Stimulated activated CD4-positive, alpha-beta T cell treated with anti-CD3 and anti-CD28 coated beads, Interleukin-1b, Interleukin-23, amount 100 ng/mL, for 1 hour (primary cell): Measurements from ENCODE around the gene SPATA20.
A peak's percentile ranks its signal among the peaks of the same experiment; 100 is the strongest.

ENCODE experiments used
- DNase-seq, 2 donors: peaks; one replicate each; pipeline ENCODE4 v3.0.0-alpha.2; 2020; ENCODE audit warnings: low read depth in 2 of 2

Gene SPATA20

DNA sequence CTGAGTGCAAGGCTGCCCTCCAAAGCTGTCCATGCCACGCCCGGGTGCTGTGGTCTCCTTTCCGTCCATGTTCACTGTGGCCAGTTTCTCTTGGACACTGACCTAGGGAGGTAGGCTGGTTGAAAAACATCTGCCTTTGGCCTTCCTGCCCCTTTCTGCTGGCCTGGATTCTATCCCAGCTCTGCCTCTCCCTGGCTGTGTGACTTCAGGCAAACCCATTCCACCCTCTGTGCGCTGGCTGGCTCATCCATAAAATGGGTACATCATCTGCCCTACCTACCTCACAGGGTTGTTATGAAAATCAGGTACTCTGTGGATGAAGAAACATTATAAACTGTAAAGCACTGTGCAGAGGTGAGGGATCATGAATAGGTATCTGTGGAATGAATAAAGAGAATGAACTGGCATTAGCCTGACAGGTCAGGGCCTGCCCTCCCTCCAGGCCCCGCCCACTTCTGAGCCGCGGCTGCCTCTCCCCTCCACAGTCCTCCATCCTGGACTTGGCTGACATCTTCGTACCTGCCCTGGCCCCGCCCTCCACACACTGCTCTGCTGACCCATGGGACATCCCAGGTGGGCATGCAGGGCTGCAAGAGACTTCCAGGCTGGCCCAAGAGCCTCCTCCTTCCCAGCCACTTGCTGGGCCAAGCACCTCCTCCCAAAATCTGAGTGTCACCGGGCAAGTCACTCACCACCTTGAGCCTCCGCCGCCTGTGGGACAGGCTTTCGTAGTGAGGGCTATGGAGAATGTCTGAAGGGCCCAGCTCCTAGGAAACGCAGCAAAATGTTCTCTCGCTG, 7.0 kb upstream of the SPATA20 start:
- DNase-seq: no peak

DNA sequence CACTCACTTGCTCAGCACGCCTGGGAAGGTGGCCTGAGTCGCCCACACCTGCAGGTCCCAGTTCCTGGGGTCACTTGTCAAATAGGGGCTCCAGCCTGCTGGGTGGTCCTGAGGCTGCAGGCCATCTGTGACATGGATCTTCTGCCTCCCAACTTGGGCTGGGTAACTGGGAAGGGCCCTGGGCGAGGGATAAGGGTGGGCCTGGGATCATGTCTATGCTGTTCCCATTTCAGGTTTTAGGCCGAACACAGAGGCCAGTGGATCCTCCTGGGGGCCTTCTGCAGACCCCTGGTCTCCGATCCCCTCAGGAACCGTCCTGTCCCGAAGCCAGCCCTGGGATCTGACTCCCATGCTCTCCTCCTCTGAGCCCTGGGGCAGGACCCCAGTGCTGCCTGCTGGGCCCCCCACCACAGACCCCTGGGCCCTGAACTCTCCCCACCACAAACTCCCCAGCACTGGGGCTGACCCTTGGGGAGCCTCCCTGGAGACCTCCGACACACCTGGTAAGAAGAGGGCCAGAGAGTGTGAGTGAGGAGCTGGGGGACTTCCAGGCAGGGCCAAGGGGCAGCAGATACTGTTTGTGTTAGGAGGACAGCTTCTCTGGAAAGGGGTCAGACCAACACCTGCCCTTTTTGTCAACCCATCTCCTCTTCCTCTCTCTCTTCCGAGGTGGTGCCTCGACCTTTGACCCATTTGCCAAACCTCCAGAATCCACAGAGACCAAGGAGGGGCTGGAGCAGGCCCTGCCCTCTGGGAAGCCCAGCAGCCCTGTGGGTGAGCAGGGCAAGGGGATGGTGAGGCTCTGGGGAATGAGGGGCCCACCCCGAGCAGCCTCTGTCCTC, 6.2 kb upstream of the SPATA20 start:
- DNase-seq: no peak

DNA sequence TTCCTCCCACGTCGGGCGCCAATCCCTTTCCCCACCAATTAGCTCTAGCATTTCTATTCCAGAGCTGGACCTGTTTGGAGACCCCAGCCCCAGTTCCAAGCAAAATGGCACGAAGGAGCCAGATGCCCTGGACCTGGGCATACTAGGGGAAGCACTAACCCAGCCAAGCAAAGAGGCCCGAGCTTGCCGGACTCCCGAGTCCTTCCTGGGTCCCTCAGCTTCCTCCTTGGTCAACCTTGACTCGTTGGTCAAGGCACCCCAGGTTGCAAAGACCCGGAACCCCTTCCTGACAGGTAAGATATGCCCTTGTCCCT, 5.6 kb upstream of the SPATA20 start:
- no peak for DNase-seq

DNA sequence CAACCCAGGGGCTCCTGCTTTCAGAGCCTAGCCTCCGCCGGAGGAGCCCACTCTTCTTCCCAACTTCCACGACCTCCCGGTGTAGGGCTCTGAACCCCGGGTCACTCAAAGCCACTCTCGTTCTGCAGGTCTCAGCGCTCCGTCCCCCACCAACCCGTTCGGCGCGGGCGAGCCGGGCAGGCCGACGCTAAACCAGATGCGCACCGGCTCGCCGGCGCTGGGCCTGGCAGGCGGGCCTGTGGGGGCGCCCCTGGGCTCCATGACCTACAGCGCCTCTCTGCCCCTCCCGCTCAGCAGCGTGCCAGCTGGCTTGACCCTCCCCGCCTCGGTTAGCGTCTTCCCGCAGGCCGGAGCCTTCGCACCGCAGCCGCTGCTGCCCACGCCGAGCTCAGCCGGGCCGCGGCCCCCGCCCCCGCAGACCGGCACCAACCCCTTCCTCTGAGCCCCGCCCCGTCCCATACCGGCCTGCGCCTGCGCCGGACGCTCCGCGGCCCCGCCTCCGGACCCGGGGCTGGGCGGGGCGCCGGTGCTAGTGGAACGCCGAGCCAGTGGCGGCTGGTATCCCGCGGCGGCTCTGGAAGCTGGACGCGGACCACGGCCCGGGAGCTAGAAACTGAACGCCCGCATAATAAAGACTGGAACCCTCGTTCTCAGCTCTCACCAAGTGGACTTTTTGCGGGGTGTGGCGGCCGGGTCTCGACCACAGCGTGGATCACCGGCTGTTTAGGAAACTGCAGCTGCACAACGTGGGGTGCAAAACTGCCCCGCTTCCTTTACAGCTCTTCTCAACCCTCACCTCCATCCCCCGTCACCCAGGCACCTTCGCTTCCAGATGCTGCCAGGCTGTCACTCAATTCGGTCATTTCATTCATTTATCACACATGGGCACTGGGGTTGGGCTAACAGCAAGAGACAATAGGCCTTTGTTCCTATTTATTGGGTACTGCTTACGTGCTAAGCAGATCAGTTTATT, 5.0 kb upstream of the SPATA20 start:
- peak; percentile 53 to 76 for DNase-seq

DNA sequence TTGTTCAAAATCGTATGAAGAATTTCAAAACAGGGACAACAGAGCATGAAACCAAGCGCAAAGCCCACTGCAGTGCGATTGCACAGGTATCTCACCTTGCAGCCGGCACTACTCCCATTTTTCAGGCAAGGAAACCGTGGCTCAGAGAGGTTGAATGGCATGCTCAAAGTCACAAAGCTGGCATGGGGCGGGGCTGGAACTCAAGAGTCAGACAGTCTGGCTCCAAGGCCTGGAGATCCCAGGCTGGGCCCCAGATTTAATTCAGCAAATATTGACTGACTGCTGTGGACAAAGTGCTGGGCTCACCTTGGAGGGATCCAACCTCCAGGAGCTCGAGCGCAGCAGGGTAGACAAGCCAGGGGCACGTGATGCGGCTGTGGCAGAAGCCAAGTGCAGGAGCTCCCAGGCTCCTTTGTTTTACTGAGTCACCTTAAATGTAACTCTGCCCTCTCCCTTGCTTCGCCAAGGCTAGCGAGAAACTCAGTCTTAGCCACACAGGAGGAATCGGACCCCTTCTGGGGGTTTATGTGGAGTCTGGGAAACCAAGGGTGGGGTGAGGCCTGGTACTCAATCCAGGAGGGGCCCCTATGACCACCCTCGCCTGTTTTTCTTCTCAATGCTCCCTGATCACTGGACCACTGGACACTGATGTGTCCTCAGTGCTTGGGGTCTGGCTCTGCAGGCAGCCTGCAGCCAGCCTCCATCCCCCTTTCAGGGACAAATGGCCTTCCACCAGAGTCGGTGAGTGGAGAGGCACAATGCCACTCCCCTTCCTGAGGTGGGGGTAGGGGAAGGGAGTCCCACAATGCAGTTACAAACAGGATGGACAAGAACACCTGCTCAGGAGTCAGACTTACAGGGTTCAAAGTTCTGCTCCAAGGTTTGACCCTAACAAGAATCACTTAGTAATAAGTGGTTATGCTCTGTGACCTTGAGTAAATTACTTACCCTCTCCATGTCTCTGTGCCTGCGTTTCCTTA, 3.9 kb upstream of the SPATA20 start:
- no peak for DNase-seq

DNA sequence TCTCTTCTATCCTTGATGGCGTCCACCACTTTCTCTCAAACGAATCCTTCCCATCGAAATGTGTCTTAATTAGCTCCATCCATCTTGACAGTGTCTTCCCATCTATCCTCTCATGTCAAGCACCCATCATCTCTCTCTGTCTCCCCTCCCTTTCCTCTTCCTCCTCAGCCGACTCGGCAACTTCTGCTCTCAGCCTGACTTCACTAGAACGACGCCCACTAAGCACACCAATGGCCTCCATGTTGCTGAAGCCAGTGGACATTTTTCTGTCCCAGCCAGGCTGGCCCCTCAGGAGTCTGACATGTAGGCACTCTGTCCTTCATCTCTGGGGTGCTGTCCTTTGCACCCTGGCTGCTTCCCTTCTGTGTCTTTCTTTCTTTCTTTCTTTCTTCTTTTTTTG, 2.5 kb upstream of the SPATA20 start:
- no peak for DNase-seq

DNA sequence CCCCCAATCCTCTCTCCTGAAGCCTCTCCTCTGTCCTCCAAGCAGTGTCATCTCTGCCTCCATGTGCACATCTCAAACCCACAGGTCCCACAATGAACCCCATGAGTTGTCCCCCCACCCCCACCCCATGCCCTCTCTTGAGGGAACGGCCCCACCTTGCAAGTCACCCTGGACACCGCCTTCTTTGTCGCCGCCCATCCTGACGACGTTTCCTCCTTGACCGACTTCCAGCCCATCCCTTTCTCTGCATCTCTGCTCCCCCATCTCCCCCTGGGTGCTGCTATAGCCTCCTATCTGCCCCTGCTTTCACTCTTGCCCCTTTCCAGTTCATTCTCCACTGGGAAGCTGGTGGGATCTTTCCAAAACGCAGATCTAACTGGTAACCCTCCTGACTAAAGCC, 1.7 kb upstream of the SPATA20 start:
- no peak for DNase-seq

DNA sequence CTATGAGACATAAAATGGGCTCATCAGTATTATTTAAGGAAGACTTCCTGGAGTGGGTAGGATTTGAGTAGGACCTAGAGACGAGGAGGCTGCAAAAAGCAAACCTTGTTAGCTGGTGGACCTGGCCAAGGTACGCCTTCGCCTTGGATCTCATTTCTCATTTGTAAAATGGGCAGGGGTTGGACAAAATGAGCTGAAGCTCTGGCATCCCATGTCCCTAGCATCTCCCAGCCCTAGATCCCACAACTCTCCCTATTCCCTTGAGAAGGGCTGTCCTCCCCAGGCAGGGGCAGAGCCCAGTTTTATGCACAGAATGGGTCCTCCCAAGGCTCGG, 306 bp upstream of the SPATA20 start:
- no peak for DNase-seq

DNA sequence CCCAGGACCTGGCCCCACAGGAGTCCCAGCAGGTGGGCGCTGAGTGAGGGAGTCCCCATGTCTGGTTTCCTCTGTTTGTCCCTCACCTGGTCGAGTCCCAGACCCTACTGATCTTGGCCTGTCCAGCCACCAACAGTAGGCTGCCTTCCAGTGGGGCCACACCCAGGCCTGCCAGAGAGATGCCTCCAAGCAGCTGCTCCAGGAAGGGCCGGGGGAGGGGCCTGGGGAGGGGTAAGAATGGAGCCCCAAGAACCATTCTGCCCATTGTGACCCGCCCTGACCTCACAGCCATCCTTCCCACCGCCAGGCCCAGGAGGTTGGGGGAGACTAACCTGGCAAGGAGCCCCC, 736 bp downstream of the SPATA20 start:
- no peak for DNase-seq

DNA sequence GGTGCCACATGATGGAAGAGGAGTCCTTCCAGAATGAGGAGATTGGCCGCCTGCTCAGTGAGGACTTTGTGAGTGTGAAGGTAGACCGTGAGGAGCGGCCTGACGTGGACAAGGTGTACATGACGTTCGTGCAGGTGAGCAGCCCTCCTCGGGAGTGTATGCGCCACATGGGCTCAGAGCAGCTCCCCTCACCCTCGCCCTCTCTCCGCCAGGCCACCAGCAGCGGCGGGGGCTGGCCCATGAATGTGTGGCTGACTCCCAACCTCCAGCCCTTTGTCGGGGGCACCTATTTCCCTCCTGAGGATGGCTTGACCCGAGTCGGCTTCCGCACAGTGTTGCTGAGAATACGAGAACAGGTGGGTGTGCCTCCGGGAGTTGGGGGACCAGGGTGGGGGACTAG, 1.9 kb downstream of the SPATA20 start:
- DNase-seq: no peak

DNA sequence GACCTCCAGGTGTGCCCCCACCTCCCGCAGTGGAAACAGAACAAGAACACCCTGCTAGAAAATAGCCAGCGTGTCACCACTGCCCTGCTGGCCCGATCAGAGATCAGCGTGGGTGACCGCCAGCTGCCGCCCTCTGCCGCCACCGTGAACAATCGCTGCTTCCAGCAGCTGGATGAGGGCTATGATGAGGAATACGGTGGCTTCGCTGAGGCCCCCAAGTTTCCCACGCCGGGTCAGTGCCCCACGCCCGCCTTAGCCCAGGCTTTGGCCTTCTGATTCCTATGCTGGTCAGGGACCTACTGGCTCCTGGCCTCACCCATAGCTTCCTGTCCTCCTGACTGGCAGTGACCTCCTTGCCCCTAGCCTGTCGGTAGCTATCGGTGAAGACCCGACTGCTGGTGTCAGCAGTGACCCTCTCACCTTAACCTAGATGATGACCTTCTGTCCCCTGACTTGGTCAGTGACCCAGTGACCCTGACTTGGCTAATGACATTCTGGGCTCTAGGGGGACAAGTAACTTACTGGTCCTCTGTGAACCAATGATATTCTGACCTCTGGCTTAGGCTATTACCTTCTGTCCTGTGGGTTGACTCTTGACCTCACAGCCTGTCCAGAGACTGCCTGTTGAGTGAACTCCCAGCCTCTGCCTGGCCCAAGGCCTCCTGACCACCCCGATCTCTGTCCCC, 2.4 kb downstream of the SPATA20 start:
- DNase-seq: no peak

DNA sequence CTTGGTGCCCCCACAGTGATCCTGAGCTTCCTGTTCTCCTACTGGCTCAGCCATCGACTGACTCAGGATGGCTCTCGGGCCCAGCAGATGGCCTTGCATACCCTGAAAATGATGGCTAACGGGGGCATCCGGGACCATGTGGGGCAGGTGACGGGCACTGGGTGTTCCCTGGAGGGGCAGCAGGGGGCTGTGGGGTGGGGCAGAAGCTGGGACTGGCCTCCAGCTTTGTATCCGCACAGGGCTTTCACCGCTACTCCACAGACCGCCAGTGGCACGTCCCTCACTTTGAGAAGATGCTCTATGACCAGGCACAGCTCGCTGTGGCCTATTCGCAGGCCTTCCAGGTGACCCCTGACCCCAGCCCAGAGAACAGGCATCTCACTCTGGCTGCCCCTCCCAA, 3.0 kb downstream of the SPATA20 start:
- DNase-seq: no peak

DNA sequence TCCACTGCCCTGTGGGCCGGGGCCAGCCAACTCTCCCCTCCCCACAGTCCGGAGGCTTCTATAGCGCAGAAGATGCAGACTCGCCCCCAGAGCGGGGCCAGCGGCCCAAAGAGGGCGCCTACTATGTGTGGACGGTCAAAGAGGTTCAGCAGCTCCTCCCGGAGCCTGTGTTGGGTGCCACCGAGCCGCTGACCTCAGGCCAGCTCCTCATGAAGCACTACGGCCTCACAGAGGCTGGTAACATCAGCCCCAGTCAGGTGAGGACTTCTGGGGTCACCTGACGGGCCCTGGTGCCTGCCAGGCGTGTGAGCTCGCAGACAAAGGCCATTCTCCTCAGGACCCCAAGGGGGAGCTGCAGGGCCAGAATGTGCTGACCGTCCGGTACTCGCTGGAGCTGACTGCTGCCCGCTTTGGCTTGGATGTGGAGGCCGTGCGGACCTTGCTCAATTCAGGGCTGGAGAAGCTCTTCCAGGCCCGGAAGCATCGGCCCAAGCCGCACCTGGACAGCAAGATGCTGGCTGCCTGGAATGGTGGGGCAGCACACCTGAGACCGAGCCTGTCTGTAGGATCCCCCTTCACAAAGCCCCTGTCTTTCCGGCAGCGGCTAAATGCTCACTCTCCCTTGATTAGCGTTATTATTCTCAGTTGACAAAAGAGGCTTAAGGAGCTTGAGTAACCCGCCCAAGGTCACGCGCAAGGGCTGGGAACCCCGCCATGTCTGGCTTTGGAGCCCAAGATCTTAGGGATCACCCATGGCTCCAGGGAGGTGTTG, 3.9 kb downstream of the SPATA20 start:
- DNase-seq: no peak

DNA sequence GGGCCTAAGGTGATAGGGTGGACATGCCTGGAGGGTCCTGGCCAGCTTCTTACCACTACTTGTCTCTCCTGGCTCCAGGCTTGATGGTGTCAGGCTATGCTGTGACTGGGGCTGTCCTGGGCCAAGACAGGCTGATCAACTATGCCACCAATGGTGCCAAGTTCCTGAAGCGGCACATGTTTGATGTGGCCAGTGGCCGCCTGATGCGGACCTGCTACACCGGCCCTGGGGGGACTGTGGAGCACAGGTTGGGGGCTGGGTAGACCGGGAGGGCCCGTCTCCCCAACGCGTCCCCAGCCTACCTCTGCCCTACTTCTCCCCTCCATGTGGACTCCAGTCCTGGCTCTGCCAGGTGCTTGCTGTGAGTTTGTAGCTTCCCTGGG, 4.5 kb downstream of the SPATA20 start:
- DNase-seq: no peak

DNA sequence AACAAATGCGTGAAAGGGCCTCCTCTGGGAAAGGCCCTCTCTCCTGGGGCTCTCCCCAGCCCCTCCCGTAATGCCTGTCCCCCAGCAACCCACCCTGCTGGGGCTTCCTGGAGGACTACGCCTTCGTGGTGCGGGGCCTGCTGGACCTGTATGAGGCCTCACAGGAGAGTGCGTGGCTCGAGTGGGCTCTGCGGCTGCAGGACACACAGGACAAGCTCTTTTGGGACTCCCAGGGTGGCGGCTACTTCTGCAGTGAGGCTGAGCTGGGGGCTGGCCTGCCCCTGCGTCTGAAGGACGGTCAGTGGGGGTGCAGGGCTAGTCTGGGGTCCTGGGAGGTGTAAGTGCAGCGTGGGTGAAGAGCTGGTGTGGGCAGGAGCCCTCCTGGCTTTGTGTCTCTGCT, 4.9 kb downstream of the SPATA20 start:
- no peak for DNase-seq

DNA sequence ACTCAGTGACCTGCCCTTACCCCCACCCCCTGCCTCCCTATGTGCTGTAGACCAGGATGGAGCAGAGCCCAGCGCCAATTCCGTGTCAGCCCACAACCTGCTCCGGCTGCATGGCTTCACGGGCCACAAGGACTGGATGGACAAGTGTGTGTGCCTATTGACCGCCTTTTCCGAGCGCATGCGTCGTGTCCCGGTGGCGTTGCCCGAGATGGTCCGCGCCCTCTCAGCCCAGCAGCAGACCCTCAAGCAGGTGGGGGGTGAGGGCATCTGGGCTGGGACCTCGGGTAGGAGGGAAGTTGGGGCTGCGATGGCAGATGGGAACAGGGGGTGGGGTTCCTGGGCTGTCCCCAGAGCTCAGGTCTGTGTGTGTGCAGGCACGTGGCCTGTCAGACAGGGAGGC, 7.2 kb downstream of the SPATA20 start:
- no peak for DNase-seq

DNA sequence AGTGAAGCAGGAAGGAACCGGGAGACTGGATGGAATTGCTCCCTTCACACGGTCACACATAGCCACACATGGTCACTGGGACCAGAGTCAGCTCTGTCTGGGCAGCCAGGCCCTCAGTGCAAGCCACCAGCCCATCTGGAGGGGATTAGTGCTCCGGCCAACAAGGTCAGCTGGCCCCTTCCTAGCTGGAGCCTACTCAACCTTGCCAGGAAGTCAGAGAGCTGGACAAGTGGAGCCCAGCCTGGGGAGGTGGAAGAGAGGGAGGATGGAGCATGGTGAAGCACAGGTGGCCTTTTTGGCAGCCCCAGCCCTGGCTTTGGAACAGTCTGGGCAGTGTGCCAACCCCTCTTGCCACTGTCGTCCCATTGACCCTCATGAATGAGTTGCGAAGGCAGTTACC, 9.8 kb downstream of the SPATA20 start:
- DNase-seq: no peak

DNA sequence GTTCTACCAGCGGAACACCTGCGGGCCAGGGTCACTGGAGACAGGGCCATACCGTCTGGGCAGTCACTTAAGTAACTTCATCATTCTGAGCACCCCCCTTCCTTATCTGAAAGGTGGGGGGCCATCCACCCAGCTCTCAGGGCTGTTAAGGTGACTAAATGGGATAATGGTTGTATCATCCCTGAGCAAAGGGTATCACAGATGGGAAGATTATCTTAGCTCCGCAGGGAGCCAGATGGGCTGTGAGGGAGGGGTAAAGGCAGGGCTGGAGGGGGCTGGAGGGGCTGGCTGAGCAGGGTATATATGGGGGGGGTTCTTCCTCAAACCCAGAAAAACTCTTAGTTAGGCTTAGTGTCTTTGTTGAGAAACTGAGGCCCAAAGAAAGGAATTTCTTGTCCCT, 10.7 kb downstream of the SPATA20 start:
- no peak for DNase-seq

DNA sequence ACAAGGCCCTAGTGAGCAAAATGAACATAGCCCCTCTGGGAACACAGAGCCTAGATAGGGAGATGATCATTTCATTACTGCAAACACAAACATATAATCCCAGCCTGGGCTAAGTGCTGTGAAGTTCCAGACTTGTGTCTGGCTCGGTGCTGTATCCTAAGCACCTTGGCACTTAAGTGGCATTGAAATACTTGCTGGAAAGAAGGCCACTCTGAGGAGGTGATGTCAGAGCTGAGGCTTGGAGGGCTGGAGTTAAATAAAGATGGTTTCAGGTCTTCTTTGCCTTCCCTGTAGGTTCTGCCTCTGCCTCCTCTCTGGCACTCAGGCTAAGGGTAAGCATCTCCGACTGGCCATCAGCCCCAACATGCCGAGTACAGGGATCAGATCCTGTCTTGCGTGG, 11.1 kb downstream of the SPATA20 start:
- no peak for DNase-seq

DNA sequence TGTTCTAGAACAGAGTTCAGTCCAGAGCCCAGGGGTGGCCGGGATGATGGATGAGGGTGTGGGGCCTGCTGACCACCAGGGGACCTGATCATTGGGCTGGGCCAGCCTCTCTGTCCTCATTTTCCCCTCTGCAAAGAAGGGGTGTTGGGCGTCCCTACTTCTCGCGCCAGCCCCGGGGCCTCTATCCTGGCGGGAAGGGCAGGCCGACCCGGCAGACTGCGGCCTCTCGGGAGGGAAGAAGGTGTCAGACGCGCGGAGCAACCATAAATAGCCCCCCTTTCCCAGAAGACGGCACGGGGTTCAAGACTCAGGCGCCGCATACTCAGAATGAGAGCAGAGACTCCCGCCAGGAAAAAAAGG, 11.6 kb downstream of the SPATA20 start:
- DNase-seq: no peak
